Activated CD8-positive, alpha-beta memory T cell treated with anti-CD3 and anti-CD28 coated beads, Interleukin-2, amount 10 ng/mL, durations not matched to agents 7 days and 5 days (primary cell): ENCODE results near the gene CTRL. TPM values are rescaled to one million over a fixed set of nuclear protein-coding genes. Genes with fewer than 3 reads are reported as not detected.
A peak's percentile ranks its signal among the peaks of the same experiment; 100 is the strongest.

Experiments
- ATAC-seq: fragments of 150-1000 bp; cut with Tn5 transposase; one replicate; pipeline ENCODE4 v1.10.0; 2021; ENCODE audit warnings: moderate library complexity
- CTCF ChIA-PET: fragments of 350-600 bp; sonication (Branson Sonifier 250); formaldehyde crosslinking; loops from one replicate; lab custom pipeline; 2021; ENCODE audit warnings: antibody characterized with exemption; lab: Charles Lee
- DNase-seq: peaks from one replicate; pipeline ENCODE4 v3.0.0-alpha.2; 2020
- H3K27ac Mint-ChIP-seq: one replicate; pipeline ENCODE4 v1.8.0; 2021; ENCODE audit warnings: mild to moderate bottlenecking, mixed read lengths
- H3K27me3 Mint-ChIP-seq: one replicate; pipeline ENCODE4 v1.8.0; 2021; ENCODE audit warnings: mixed read lengths
- H3K36me3 Mint-ChIP-seq: one replicate; pipeline ENCODE4 v1.8.0; 2021; ENCODE audit warnings: mild to moderate bottlenecking, mixed read lengths
- H3K4me1 Mint-ChIP-seq: one replicate; pipeline ENCODE4 v1.8.0; 2021; ENCODE audit warnings: mixed read lengths
- H3K4me3 Mint-ChIP-seq: one replicate; pipeline ENCODE4 v1.8.0; 2021; ENCODE audit warnings: mild to moderate bottlenecking, moderate library complexity, mixed read lengths
- H3K9me3 Mint-ChIP-seq: one replicate; pipeline ENCODE4 v1.8.0; 2022; ENCODE audit warnings: low read depth, mixed read lengths
- total RNA-seq, 2 experiments: library from RNA; stranded (reverse); gene quantifications; one replicate each; pipeline ENCODE4 v1.2.3, GENCODE V29; 2021

CTRL gene
- total RNA-seq, 2 experiments from 2014 or later: 5.0 to 6.7 TPM

DNA sequence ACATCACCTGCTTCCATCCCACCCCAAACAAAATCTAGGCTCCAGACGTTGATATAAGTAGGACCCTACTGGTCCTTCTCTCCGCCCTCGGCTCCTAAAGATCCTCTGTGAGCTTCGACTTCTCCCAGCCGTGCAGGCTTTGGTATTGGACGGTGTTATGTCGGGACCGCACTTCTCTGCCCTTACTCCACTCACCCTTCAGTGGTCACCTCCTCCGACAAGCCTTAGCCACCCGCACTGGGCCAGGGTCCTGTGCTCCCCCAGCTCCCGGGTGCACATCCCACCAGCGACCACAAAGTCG, 3.4 kb upstream of the CTRL start:
- Mint-ChIP-seq H3K4me3 (peak overlapping the region; percentile 99), H3K4me1 (peaks cover 32% of the 10 kb centered on the region), H3K36me3 (peaks cover 25% of the 10 kb centered on the region), H3K9me3 (no peaks in the 10 kb centered on the region), H3K27ac (peak overlapping the region; percentile 98), H3K27me3 (no peaks in the 10 kb centered on the region)
- no peak for DNase-seq
- no peak for ATAC-seq
- CTCF ChIA-PET: interaction anchor here (0.7 to 4.5 kb wide), 15 partner anchors 9 to 414 kb away, joined by 3 to 35 read pairs (median 4); partner anchors contain the start of genes CARMIL2, NRN1L, RANBP10 and TSNAXIP1

DNA sequence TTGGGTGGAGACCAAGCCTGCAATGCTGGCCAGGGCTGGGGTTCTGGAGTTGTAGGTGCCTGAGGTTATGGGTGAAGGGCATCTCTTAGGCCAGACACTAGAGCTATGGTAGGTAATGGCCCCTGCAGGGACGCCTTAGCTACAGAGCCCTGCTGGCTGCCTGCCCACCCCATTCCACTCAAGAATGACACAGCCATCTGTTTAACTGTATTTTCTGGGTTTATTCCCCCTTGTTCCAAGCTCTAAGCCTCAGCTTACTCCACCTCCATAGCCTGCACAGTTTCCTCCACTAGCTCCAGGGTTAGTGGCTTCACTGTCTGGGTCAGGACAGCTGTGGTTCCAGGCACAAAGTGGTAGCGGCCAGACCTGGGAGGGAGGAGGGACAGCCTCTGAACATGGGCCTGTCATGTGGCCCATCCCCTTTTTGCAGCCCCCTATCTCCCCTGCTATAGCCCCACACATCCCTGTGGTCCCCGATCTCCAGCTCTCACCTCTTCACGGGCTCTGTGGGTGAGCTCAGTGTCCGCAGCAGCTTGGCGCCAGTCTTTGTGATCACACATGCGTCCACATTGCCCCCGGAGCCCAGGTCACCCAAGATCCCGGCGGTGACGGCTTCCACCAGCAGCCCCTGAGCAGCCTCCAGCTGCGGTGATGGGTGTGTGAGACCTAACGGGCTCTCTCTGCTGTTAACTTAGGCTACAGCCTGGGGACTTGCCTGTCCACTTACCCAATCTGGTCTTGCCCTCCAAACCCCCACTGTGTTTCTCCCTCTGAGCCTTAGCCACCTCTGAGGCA, 2.8 kb upstream of the CTRL start:
- Mint-ChIP-seq H3K36me3 (peaks cover 25% of the 10 kb centered on the region), H3K27me3 (no peaks in the 10 kb centered on the region), H3K27ac (peak overlapping the region; percentile 98), H3K4me1 (peaks cover 26% of the 10 kb centered on the region), H3K4me3 (peak overlapping the region; percentile 99), H3K9me3 (no peaks in the 10 kb centered on the region)
- DNase-seq (peak; percentile 40), ATAC-seq (no peak)
- CTCF ChIA-PET: interaction anchor here (0.5 to 4.5 kb wide), 6 partner anchors 10 to 413 kb away, joined by 3 to 35 read pairs (median 8); partner anchors contain the start of gene NRN1L

DNA sequence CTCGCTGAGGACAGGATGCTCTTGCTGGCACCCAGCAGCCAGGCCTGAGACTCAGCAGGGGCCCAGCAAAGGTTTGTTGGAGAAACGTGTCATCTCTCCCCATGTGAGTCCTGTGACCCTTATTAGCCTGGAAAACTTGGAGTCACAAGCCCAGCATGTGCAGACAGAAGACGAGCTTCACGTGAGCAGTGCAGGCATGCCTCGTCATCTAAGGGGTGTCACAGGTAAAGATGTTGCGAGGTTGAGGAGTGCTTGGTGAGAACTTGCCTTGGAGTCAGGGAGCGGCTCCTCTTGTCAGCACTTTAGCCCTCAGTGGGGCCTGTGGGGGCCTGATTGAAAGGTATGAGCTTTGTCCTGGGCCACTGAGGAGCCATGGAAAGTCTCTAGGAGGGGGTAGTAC, 2.1 kb upstream of the CTRL start:
- Mint-ChIP-seq H3K4me3 (no peak overlapping the region), H3K27ac (peak overlapping the region; percentile 36), H3K4me1 (peaks cover 22% of the 10 kb centered on the region), H3K9me3 (no peaks in the 10 kb centered on the region), H3K36me3 (peaks cover 25% of the 10 kb centered on the region), H3K27me3 (no peaks in the 10 kb centered on the region)
- DNase-seq (no peak), ATAC-seq (no peak)
- CTCF ChIA-PET: interaction anchor here (0.5 to 4.5 kb wide), 4 partner anchors 42 to 413 kb away, joined by 3 to 35 read pairs (median 16); partner anchors contain the start of gene NRN1L

DNA sequence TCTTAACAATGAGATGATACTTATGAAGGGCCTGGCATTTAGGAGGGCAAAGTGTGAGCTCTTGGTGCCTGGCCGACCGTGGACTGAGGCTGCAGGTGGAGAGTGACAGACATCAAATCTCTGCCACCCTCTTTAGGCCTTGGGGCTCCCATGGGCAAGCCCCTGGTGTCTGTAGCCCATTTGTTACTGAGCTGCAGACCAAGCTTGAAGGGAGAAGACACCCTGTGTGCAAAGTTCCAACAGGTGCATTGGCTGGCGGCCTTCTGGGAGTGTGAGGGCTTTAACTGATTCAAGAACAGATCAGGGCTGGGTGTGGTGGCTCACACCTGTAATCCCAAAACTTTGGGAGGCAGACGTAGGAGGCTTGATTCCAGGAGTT, 789 bp upstream of the CTRL start:
- Mint-ChIP-seq H3K27me3 (no peaks in the 10 kb centered on the region), H3K36me3 (peaks cover 25% of the 10 kb centered on the region), H3K4me1 (peaks cover 21% of the 10 kb centered on the region), H3K9me3 (no peaks in the 10 kb centered on the region), H3K4me3 (no peak overlapping the region), H3K27ac (no peak overlapping the region)
- ATAC-seq (no peak), DNase-seq (no peak)
- CTCF ChIA-PET: interaction anchor here (0.8 to 1.8 kb wide), 3 partner anchors 49 to 116 kb away, joined by 4 to 7 read pairs (median 4); no protein-coding TSS in a partner anchor

DNA sequence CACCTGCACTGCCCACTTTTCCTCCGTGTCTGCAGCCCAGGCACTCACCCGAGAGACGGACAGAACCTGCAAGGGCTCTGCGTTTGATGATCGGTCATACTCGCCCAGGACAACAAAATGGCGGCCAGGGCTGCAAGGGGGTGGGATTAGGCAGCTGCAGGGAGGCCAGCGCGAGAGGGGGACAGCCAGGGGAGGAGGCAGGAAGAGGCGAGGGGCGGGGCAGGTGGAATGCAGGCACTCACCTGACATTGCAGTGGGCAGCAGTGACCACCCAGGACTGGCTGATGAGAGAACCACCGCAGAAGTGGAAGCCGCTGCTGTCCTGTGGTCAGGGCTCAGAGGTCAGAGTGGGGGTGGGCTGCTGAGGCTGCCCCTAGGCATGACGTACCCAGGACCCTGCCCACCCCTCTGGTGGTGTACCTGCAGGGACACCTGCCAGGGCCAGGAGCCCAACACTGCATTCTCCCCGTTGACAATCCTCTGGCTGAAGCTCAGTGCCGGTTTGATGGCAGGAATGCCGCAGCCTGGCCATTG, 917 bp downstream of the CTRL start:
- Mint-ChIP-seq H3K27ac (no peak overlapping the region), H3K9me3 (no peaks in the 10 kb centered on the region), H3K27me3 (no peaks in the 10 kb centered on the region)

DNA sequence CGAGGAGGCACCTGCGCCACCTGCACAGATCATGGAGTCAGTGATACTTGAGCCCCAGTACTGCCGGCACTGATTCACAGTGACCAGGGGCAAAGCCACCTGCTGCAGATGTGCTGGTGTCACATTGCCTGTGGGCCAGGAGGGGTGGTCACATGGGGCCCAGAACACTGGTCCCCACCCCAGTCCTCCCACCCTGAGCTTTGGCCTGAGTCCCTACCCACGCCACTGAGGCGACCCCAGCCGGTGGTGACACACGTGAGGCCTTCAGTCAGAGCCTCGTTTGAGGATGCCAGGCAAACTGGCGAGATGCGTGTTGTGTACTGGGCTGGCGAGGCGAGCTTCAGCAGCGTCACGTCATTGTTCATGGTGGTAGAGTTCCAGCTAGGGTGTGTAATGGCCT, 1.5 kb downstream of the CTRL start:
- Mint-ChIP-seq H3K4me1 (peaks cover 11% of the 10 kb centered on the region), H3K36me3 (peaks cover 17% of the 10 kb centered on the region), H3K9me3 (no peaks in the 10 kb centered on the region), H3K27ac (no peak overlapping the region), H3K27me3 (no peaks in the 10 kb centered on the region), H3K4me3 (no peak overlapping the region)
- DNase-seq (peak; percentile 41), ATAC-seq (no peak)
- CTCF ChIA-PET: interaction anchor here (1.3 to 2.0 kb wide), 2 partner anchors 47 to 115 kb away, joined by 4 to 12 read pairs; no protein-coding TSS in a partner anchor

More for the DNA sequence above, 917 bp downstream of the CTRL start:
- H3K4me3 Mint-ChIP-seq: no peak overlapping the region
- H3K36me3 Mint-ChIP-seq: peaks cover 22% of the 10 kb centered on the region
- ATAC-seq: no peak
- DNase-seq: no peak
- H3K4me1 Mint-ChIP-seq: peaks cover 15% of the 10 kb centered on the region
- CTCF ChIA-PET: interaction anchor here (1.3 to 2.0 kb wide), 3 partner anchors 47 to 115 kb away, joined by 4 to 12 read pairs (median 8); partner anchors contain the start of gene NRN1L

DNA sequence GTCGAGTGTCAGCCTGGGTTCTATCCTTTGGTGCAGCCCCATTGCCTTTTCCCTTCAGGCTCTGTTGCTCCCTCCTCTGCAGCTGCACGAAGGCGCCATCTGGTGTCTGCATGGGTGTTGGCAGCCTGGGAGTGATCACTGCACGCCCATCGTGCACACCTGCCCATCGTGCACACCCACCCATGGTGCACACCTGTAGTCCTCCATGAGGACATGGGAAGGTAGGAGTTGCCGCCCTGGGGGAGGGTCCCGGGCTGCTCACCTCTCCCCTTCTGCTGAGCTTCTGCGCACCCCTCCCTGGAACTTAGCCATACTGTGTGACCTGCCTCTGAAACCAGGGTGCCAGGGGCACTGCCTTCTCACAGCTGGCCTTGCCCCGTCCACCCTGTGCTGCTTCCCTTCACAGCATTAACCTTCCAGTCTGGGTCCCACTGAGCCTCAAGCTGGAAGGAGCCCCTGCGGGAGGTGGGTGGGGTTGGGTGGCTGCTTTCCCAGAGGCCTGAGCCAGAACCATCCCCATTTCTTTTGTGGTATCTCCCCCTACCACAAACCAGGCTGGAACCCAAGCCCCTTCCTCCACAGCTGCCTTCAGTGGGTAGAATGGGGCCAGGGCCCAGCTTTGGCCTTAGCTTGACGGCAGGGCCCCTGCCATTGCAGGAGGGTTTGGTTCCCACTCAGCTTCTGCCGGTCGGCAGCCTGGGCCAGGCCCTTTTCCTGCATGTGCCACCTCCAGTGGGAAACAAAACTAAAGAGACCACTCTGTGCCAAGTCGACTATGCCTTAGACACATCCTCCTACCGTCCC, 2.9 kb downstream of the CTRL start:
- peak overlapping the region; percentile 6 for H3K27ac Mint-ChIP-seq
- no peaks in the 10 kb centered on the region for H3K4me1 Mint-ChIP-seq
- H3K4me3 Mint-ChIP-seq: no peak overlapping the region
- ATAC-seq (peak; percentile 92), DNase-seq (peak; percentile 86)
- CTCF ChIA-PET: interaction anchor here (0.6 to 5.2 kb wide), 26 partner anchors 9 to 408 kb away, joined by 3 to 53 read pairs (median 4); partner anchors contain the start of genes PSKH1 and PSMB10
- no peaks in the 10 kb centered on the region for H3K9me3 Mint-ChIP-seq
- H3K36me3 Mint-ChIP-seq: peaks cover 3% of the 10 kb centered on the region
- no peaks in the 10 kb centered on the region for H3K27me3 Mint-ChIP-seq

DNA sequence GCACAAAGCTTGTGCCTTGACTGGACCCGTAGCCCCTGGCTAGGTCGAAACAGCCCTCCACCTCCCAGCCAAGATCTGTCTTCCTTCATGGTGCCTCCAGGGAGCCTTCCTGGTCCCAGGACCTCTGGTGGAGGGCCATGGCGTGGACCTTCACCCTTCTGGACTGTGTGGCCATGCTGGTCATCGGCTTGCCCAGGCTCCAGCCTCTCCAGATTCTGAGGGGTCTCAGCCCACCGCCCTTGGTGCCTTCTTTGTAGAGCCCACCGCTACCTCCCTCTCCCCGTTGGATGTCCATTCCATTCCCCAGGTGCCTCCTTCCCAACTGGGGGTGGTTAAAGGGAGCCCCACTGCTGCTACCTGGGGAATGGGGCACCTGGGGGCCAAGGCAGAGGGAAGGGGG, 3.5 kb downstream of the CTRL start:
- peak overlapping the region; percentile 6 for H3K27ac Mint-ChIP-seq
- ATAC-seq: no peak
- H3K4me1 Mint-ChIP-seq: no peaks in the 10 kb centered on the region
- H3K9me3 Mint-ChIP-seq: no peaks in the 10 kb centered on the region
- H3K27me3 Mint-ChIP-seq: no peaks in the 10 kb centered on the region
- CTCF ChIA-PET: interaction anchor here (0.6 to 5.2 kb wide), 25 partner anchors 9 to 407 kb away, joined by 3 to 53 read pairs (median 4); partner anchors contain the start of genes PSKH1 and PSMB10
- no peaks in the 10 kb centered on the region for H3K36me3 Mint-ChIP-seq
- H3K4me3 Mint-ChIP-seq: no peak overlapping the region
- no peak for DNase-seq

DNA sequence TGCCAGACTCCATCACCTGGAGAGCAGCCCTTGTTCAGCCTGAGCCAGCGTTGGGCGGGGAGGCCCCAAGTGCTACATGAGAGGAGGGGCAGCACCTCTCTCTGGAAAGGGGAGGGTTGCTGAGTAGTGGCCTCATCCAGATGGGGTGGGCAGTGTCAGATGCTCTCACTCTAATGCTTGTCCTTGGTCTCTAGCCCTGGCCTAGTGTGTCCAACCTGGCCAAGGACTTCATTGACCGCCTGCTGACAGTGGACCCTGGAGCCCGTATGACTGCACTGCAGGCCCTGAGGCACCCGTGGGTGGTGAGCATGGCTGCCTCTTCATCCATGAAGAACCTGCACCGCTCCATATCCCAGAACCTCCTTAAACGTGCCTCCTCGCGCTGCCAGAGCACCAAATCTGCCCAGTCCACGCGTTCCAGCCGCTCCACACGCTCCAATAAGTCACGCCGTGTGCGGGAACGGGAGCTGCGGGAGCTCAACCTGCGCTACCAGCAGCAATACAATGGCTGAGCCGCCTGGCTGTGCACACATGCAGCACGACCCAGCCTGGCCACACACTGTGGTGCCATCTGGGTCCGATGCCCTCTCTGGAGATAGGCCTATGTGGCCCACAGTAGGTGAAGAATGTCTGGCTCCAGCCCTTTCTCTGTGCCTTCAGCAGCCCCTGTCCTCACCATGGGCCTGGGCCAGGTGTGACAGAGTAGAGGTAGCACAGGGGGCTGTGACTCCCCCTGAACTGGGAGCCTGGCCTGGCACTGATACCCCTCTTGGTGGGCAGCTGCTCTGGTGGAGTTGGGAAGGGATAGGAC, 4.3 kb downstream of the CTRL start:
- no peak for ATAC-seq
- H3K4me3 Mint-ChIP-seq: no peak overlapping the region
- H3K9me3 Mint-ChIP-seq: no peaks in the 10 kb centered on the region
- H3K4me1 Mint-ChIP-seq: peaks cover under 1% of the 10 kb centered on the region
- no peak overlapping the region for H3K27ac Mint-ChIP-seq
- H3K27me3 Mint-ChIP-seq: no peaks in the 10 kb centered on the region
- DNase-seq: peak; percentile 39
- no peaks in the 10 kb centered on the region for H3K36me3 Mint-ChIP-seq
- CTCF ChIA-PET: interaction anchor here (0.9 to 5.2 kb wide), 13 partner anchors 8 to 406 kb away, joined by 3 to 53 read pairs (median 6); partner anchors contain the start of genes PSKH1 and PSMB10

DNA sequence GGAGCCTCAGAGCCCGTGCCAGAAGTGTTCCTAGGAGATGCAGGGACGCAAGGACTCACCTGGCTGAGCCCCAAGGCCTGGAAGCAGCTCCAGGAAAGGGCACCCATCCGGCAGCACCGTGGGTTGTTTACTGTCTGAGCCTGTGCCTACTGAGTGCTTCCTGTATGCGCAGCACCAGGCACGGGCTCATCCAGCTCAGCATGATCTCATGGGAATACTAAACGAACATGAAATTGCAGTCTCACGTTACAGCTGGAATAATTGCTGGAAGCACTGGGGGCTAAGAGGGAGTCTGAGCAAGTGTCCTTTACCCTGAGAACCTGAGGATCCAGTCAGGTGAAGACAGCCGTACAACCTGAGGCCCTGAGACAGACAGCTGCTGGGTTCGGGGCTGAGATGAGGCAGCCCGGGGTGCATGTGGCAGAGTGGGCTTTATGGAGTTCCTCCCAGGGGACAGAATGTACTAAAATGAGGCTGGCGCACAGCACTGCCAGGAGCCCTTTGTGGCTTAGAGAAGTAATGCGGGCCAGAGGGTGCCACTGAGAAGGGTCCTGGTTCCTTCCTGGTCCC, 5.4 kb downstream of the CTRL start:
- H3K4me3 Mint-ChIP-seq: no peak overlapping the region
- H3K4me1 Mint-ChIP-seq: peaks cover 8% of the 10 kb centered on the region
- H3K27me3 Mint-ChIP-seq: no peaks in the 10 kb centered on the region
- no peaks in the 10 kb centered on the region for H3K9me3 Mint-ChIP-seq
- CTCF ChIA-PET: interaction anchor here (0.9 to 5.2 kb wide), 5 partner anchors 9 to 405 kb away, joined by 3 to 53 read pairs (median 24); no protein-coding TSS in a partner anchor
- DNase-seq (no peak), ATAC-seq (no peak)
- no peak overlapping the region for H3K27ac Mint-ChIP-seq
- no peaks in the 10 kb centered on the region for H3K36me3 Mint-ChIP-seq

DNA sequence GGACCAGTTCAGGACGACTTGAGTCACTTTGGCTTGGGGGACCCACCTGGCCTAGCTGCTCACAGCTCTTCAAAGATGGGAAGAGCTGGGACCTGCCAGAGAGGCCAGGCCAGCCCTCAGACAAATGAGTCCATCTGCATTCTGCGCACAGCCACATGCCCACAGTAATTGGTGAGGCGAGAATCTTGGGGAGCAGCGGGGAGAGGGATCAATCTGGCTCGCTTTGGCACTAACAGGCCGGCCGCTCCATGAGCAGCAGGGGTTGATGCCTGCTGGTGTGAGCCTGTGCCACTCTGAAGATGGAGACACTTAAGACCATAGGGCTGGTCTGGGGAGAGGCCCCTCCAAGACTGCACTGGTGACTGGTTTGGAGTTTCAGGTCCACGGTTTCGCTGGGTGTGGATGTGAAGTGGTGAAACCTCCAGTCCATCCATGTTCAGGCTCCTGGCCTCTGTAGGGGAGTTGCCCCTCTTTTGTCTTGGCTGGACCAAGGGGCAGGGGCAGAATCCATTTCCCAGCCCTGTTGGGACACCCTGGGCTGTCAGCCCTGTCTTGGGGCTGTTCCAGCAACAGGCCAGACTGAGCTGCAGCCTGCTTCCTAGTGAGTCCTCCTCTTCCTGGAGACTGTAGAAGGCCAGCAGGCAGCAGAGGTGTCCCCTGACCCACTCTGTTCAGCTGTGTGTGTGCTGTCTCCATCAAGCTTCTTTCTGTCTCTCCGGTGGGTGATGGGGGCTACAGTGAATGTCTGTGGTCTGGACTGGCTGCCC, 7.3 kb downstream of the CTRL start:
- Mint-ChIP-seq H3K4me3 (no peak overlapping the region), H3K4me1 (peaks cover 8% of the 10 kb centered on the region), H3K27me3 (no peaks in the 10 kb centered on the region), H3K27ac (no peak overlapping the region), H3K36me3 (peaks cover 2% of the 10 kb centered on the region), H3K9me3 (no peaks in the 10 kb centered on the region)
- DNase-seq (no peak), ATAC-seq (no peak)
- CTCF ChIA-PET: interaction anchor here (0.9 to 5.2 kb wide), 7 partner anchors 11 to 403 kb away, joined by 3 to 53 read pairs (median 4); partner anchors contain the start of gene PSKH1
